VCaP (cell line): ENCODE measurements around the gene KRTAP9-2.
"Not testable (repeated sequence)": the region's sequence is repeated elsewhere in the genome, so short reads cannot be mapped to it uniquely, and the experiment has no call there.

Source experiments
- H3K27ac ChIP-seq: fragments of 450-650 bp; 2 replicates; pipeline ENCODE4 v1.5.1; 2017
- CTCF ChIP-seq: fragments of 450-650 bp; conservative IDR thresholded peaks from 2 replicates; pipeline ENCODE4 v1.5.1; 2017; ENCODE audit warnings: mild to moderate bottlenecking, moderate library complexity

Gene KRTAP9-2

GRCh38 chr17:41267711-41268110 lies 41.3 kb downstream of the KRTAP9-2 start:
- TF ChIP-seq CTCF: no peak
- no peak overlapping the region for H3K27ac ChIP-seq

- H3K27ac ChIP-seq: not testable (repeated sequence)
These were observed 44.9 kb downstream of the KRTAP9-2 start for GRCh38 chr17:41271323-41271722.

GRCh38 chr17:41271858-41272257 lies 45.4 kb downstream of the KRTAP9-2 start:
- TF ChIP-seq CTCF: no peak
- no peak overlapping the region for H3K27ac ChIP-seq

- not testable (repeated sequence) for H3K27ac ChIP-seq
These were observed 49.3 kb downstream of the KRTAP9-2 start, which contains the start of gene KRTAP9-7 for GRCh38 chr17:41275648-41276190. Gene KRTAP9-7, plus strand, starts transcription at chr17:41275698. Its CDS starts 0 bp downstream, at chr17:41275698.
